ENCODE results near the gene FAM118B.

The FAM118B gene

GRCh38 chr11:126182787-126183445 lies 28.7 kb upstream of the FAM118B start:
- H3K9me3 Mint-ChIP-seq: peaks cover 9% of the 10 kb centered on the region

GRCh38 chr11:126185259-126186024 lies 26.1 kb upstream of the FAM118B start:
- TF ChIP-seq CTCF (IDR thresholded peaks at IDR 0.05): no peak
- DNase-seq: peak; percentile 57
- Mint-ChIP-seq H3K36me3 (ENCODE audit: low read depth) (peaks cover 37% of the 10 kb centered on the region), H3K4me1 (peaks cover 48% of the 10 kb centered on the region), H3K9me3 (peaks cover 4% of the 10 kb centered on the region), H3K27me3 (ENCODE audit: low read depth, poor library complexity) (peaks cover 9% of the 10 kb centered on the region), H3K27ac (peak overlapping the region; percentile 15), H3K4me3 (no peak overlapping the region)

More at GRCh38 chr11:126182787-126183445, 28.7 kb upstream of the FAM118B start:
- Mint-ChIP-seq H3K4me3 (no peak overlapping the region), H3K36me3 (ENCODE audit: low read depth) (peaks cover 36% of the 10 kb centered on the region), H3K4me1 (peaks cover 35% of the 10 kb centered on the region), H3K27me3 (ENCODE audit: low read depth, poor library complexity) (peaks cover 9% of the 10 kb centered on the region), H3K27ac (no peak overlapping the region)
- no peak for TF ChIP-seq CTCF (IDR thresholded peaks at IDR 0.05)
- no peak for DNase-seq

GRCh38 chr11:126186025-126186698 lies 25.4 kb upstream of the FAM118B start:
- no peak overlapping the region for H3K4me3 Mint-ChIP-seq
- H3K36me3 Mint-ChIP-seq (ENCODE audit: low read depth): peaks cover 37% of the 10 kb centered on the region
- H3K27me3 Mint-ChIP-seq (ENCODE audit: low read depth, poor library complexity): peaks cover 5% of the 10 kb centered on the region
- H3K4me1 Mint-ChIP-seq: peaks cover 54% of the 10 kb centered on the region
- no peaks in the 10 kb centered on the region for H3K9me3 Mint-ChIP-seq
- H3K27ac Mint-ChIP-seq: peak overlapping the region; percentile 15
- no peak for TF ChIP-seq CTCF (IDR thresholded peaks at IDR 0.05)
- DNase-seq: no peak

- Mint-ChIP-seq H3K27me3 (ENCODE audit: low read depth, poor library complexity) (peaks cover 5% of the 10 kb centered on the region), H3K4me1 (peaks cover 56% of the 10 kb centered on the region), H3K27ac (no peak overlapping the region), H3K36me3 (ENCODE audit: low read depth) (peaks cover 36% of the 10 kb centered on the region), H3K9me3 (no peaks in the 10 kb centered on the region), H3K4me3 (no peak overlapping the region)
- no peak for TF ChIP-seq CTCF (IDR thresholded peaks at IDR 0.05)
- no peak for DNase-seq
These were observed 24.7 kb upstream of the FAM118B start for GRCh38 chr11:126186708-126187529.

GRCh38 chr11:126188332-126189108 lies 23.1 kb upstream of the FAM118B start:
- no peak for DNase-seq
- Mint-ChIP-seq H3K36me3 (ENCODE audit: low read depth) (peaks cover 28% of the 10 kb centered on the region), H3K27me3 (ENCODE audit: low read depth, poor library complexity) (no peaks in the 10 kb centered on the region), H3K9me3 (no peaks in the 10 kb centered on the region), H3K4me3 (no peak overlapping the region), H3K4me1 (peaks cover 72% of the 10 kb centered on the region), H3K27ac (no peak overlapping the region)
- no peak for TF ChIP-seq CTCF (IDR thresholded peaks at IDR 0.05)
